GM19035 (cell line): ENCODE data around the gene HLA-DPA1.
"Not testable (repeated sequence)": the region's sequence is repeated elsewhere in the genome, so short reads cannot be mapped to it uniquely, and the experiment has no call there.

Experiments used
- ATAC-seq: cut with Tn5 transposase; IDR thresholded peaks from one replicate; pipeline ENCODE4 v1.9.1; 2021; ENCODE audit not compliant: unreplicated experiment

Gene HLA-DPA1

GRCh38 chr6:33065312-33065711, 8.1 kb downstream of the HLA-DPA1 start:
- ATAC-seq, result no peak

GRCh38 chr6:33064723-33065122, 8.7 kb downstream of the HLA-DPA1 start:
- no peak for ATAC-seq

GRCh38 chr6:33063435-33063834, 10.0 kb downstream of the HLA-DPA1 start:
- ATAC-seq, result not testable (repeated sequence)

- ATAC-seq, result no peak
Observed at GRCh38 chr6:33061987-33062386, 11.5 kb downstream of the HLA-DPA1 start.

- ATAC-seq, result no peak
Observed at GRCh38 chr6:33057222-33058150, 16.0 kb downstream of the HLA-DPA1 start.

GRCh38 chr6:33053230-33053629, 20.2 kb downstream of the HLA-DPA1 start:
- ATAC-seq, result no peak

- no peak for ATAC-seq
Observed at GRCh38 chr6:33052627-33053026, 20.8 kb downstream of the HLA-DPA1 start.

GRCh38 chr6:33050014-33050810, 23.2 kb downstream of the HLA-DPA1 start:
- no peak for ATAC-seq

GRCh38 chr6:33049323-33050013, 24.0 kb downstream of the HLA-DPA1 start:
- no peak for ATAC-seq

- ATAC-seq, result no peak
Observed at GRCh38 chr6:33040157-33040556, 33.3 kb downstream of the HLA-DPA1 start.

- no peak for ATAC-seq
Observed at GRCh38 chr6:33036535-33036934, 36.9 kb downstream of the HLA-DPA1 start.

GRCh38 chr6:33034554-33034953, 38.9 kb downstream of the HLA-DPA1 start:
- ATAC-seq, result no peak

GRCh38 chr6:33030245-33030644, 43.2 kb downstream of the HLA-DPA1 start:
- ATAC-seq, result no peak

- peak; percentile 61 for ATAC-seq
Observed at GRCh38 chr6:33029328-33030184, 43.9 kb downstream of the HLA-DPA1 start.

- ATAC-seq, result peak; percentile 2
Observed at GRCh38 chr6:33028220-33028849, 45.1 kb downstream of the HLA-DPA1 start.

GRCh38 chr6:33024521-33024920, 48.9 kb downstream of the HLA-DPA1 start:
- no peak for ATAC-seq

GRCh38 chr6:33023536-33023935, 49.9 kb downstream of the HLA-DPA1 start:
- no peak for ATAC-seq

- no peak for ATAC-seq
Observed at GRCh38 chr6:33021917-33022316, 51.5 kb downstream of the HLA-DPA1 start.

GRCh38 chr6:33019372-33019771, 54.1 kb downstream of the HLA-DPA1 start:
- ATAC-seq, result no peak

GRCh38 chr6:33018904-33019303, 54.5 kb downstream of the HLA-DPA1 start:
- ATAC-seq, result peak; percentile 60
